K562 (cell line): ENCODE data around the gene C11orf42. TPM values are rescaled to one million over a fixed set of nuclear protein-coding genes. Genes with fewer than 3 reads are reported as not detected.
A peak's percentile ranks its signal among the peaks of the same experiment; 100 is the strongest.

Experiments
- ARID2 ChIP-seq: fragments of 450-650 bp; IDR thresholded peaks from 2 replicates; pipeline ENCODE4 v1.6.1; 2017; ENCODE audit warnings: antibody characterized with exemption, mild to moderate bottlenecking
- CC2D1A ChIP-seq: fragments of 450-650 bp; IDR thresholded peaks from 2 replicates; pipeline ENCODE4 v1.6.1; 2017; ENCODE audit warnings: mild to moderate bottlenecking
- E2F5 ChIP-seq: sonication (generic); formaldehyde crosslinking; IDR thresholded peaks from 2 replicates; pipeline ENCODE4 v1.8.0; 2022; ENCODE audit warnings: mild to moderate bottlenecking, missing genetic modification reagents
- EHMT2 ChIP-seq: fragments of 450-650 bp; IDR thresholded peaks from 2 replicates; pipeline ENCODE4 v1.6.1; 2018; ENCODE audit warnings: antibody characterized with exemption
- EZH2 ChIP-seq: IDR thresholded peaks from 2 replicates; pipeline ENCODE4 v1.6.1; 2012; ENCODE audit warnings: low read depth, mild to moderate bottlenecking, inconsistent platforms, low read length, borderline replicate concordance
- FOXK2 ChIP-seq, 2 experiments: fragments of 450-650 bp; IDR thresholded peaks in 1 of 2; conservative IDR thresholded peaks in 1 of 2; 2 replicates each; pipeline ENCODE4 v1.6.1; 2016; ENCODE audit warnings: low read depth in 2 of 2, mild to moderate bottlenecking in 1 of 2
- HDAC8 ChIP-seq: fragments of 450-650 bp; IDR thresholded peaks from 2 replicates; pipeline ENCODE4 v1.6.1; 2016; ENCODE audit warnings: mild to moderate bottlenecking, missing genetic modification characterization, moderate library complexity, missing compliant biosample characterization
- ID3 ChIP-seq, 2 experiments: fragments of 250-450 bp in 1 of 2; fragments of 450-650 bp in 1 of 2; sonication (Bioruptor Pico) in 1 of 2; IDR thresholded peaks; 2 replicates each; pipeline versions ENCODE4 v1.6.1 to v1.8.0; 2016 to 2021; ENCODE audit warnings: mild to moderate bottlenecking in 2 of 2, moderate library complexity in 2 of 2, missing compliant biosample characterization in 1 of 2, missing genetic modification characterization in 1 of 2
- MGA ChIP-seq: fragments of 450-650 bp; IDR thresholded peaks from 2 replicates; pipeline ENCODE4 v1.6.1; 2016; ENCODE audit warnings: mild to moderate bottlenecking, moderate library complexity
- NR2F6 ChIP-seq: fragments of 450-650 bp; formaldehyde crosslinking; IDR thresholded peaks from 2 replicates; pipeline ENCODE4 v1.4.0; 2020; ENCODE audit warnings: mild to moderate bottlenecking
- OTX1 ChIP-seq: fragments of 450-650 bp; formaldehyde crosslinking; IDR thresholded peaks from 2 replicates; pipeline ENCODE4 v1.4.0; 2022; ENCODE audit warnings: mild to moderate bottlenecking
- PHF21A ChIP-seq: fragments of 450-650 bp; IDR thresholded peaks from 2 replicates; pipeline ENCODE4 v1.6.1; 2017; ENCODE audit warnings: low read depth, borderline replicate concordance
- RCOR1 ChIP-seq, 2 experiments: IDR thresholded peaks; 2 replicates each; pipeline ENCODE4 v1.6.1; 2012; ENCODE audit warnings: low read depth in 2 of 2, low read length in 2 of 2, borderline replicate concordance in 1 of 2, improper control_type of control experiment in 1 of 2
- THRB ChIP-seq: fragments of 450-650 bp; formaldehyde crosslinking; conservative IDR thresholded peaks from 2 replicates; pipeline ENCODE4 v1.4.0; 2022; ENCODE audit warnings: mild to moderate bottlenecking, missing genetic modification characterization
- polyA plus RNA-seq, 8 experiments: library from polyadenylated mRNA; depleted of rRNA in 4 of 8; stranded (reverse) in 5 of 8; unstranded in 3 of 8; fragments of >200 nt; fragmentation: Nextera tagmentation in 2 of 8; fragmentation: Illumina TruSeq in 1 of 8; extraction: Ambion mirVana in 2 of 8; extraction: Trizol in 1 of 8; gene quantifications; 2 replicates each; pipeline versions ENCODE4 v1.2.1 to v1.2.3, GENCODE V29; 2011 to 2014; ENCODE audit warnings: inconsistent platforms in 1 of 8, missing spikeins in 1 of 8
- total RNA-seq, 7 experiments: library from RNA; depleted of rRNA in 6 of 7; stranded (reverse); fragments of >200 nt in 6 of 7; fragmentation: Illumina TruSeq in 2 of 7; extraction: Trizol in 2 of 7; gene quantifications; 2 replicates each; pipeline versions ENCODE4 v1.2.1 to v1.2.3, GENCODE V29; 2011 to 2021; ENCODE audit warnings: low replicate concordance in 1 of 7

The C11orf42 gene
- total and polyA plus RNA-seq, 9 of the 15 experiments (the other 6 are each of a cell fraction or from before 2014, with no cell fraction given), result not detected

- TF ChIP-seq PHF21A (0 out of 2 replicates have a peak, but pooled peaks have one; percentile 20), EHMT2 (peak; percentile 52; the same call in 1 of the 2 replicates), MGA (peak; percentile 54; the same call in 1 of the 2 replicates), THRB (no peak), EZH2 (no peak), E2F5 (CRISPR knock-in tag) (no peak), HDAC8 (tag) (no peak), OTX1 (peak; percentile 89; the same call in 1 of the 2 replicates), CC2D1A (0 out of 2 replicates have a peak, but pooled peaks have one; percentile 38), ARID2 (no peak), ID3 (CRISPR knock-in tag; IDR thresholded peaks at IDR 0.05) (no peak), ID3 (tag; IDR thresholded peaks at IDR 0.05) (no peak), FOXK2 (conservative IDR thresholded peaks at IDR 0.05 in 1 of 2, IDR thresholded peaks at IDR 0.05 in 1 of 2; ENCODE audit: low read depth in 2 of 2) (no peak), RCOR1 (IDR thresholded peaks at IDR 0.05; ENCODE audit: borderline replicate concordance in 1 of 2, low read depth in 2 of 2, low read length in 2 of 2) (no peak), NR2F6 (no peak)
These were observed 28.6 kb downstream of the C11orf42 start (continued) for GRCh38 chr11:6233984-6234386.
